Measurements from ENCODE around the gene SLX4IP.

Gene SLX4IP

DNA sequence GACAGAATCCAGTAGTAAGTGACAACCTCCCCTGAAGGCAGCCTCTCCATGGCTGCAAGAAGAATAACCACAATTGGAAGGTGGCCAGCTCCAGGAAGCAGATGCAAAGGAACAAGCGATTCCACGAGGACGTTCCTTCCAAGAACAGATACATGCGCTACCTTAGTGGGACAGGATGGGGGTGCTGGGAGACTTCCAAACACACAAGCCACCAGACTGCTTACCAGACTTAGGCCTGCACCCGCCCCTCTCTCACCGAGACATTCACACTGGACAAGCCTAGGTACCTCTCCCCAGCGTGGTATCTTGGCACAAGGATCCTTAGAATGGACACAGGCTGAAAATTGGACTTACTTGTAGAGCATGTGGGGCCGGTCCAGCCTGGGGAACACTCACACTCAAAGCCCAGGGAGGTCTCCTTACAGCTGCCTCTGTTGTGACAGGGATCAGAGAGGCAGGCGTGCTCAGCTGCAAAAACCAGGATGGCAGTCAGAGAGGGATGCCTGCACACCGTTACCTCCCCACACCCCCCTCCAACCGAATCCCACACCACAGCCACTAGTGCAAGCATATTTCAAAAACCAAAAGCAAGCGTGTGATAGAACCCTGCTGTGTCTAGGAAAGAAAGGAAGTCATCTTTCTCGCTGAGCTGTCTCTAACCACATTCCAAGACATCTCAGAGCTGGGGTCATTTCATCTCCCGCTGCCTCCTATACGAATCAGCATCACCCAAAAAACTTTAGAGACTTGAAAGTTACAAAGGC lies 216.3 kb downstream of the SLX4IP start:
- H2AFZ ChIP-seq (ENCODE audit: low read depth, low read length) = no peak overlapping the region
- peaks cover 35% of the 10 kb centered on the region for H3K27me3 ChIP-seq (ENCODE audit: low read depth, low read length)
- no peak overlapping the region for H3K4me3 ChIP-seq (ENCODE audit: low read length)
- H3K4me2 ChIP-seq (ENCODE audit: low read length) = no peak overlapping the region
- H3K36me3 ChIP-seq (replicated peaks; ENCODE audit: low read depth, low read length) = no peaks in the 10 kb centered on the region
- TF ChIP-seq CTCF (IDR thresholded peaks at IDR 0.05; ENCODE audit: low read depth, low read length) = peak; percentile 15; the same call in 1 of the 2 replicates
- TF ChIP-seq EZH2phosphoT487 (IDR thresholded peaks at IDR 0.05; ENCODE audit: low read depth) = no peak
- H3K4me1 ChIP-seq (ENCODE audit: low read length) = peaks cover 16% of the 10 kb centered on the region
- 0 out of 2 replicates have a peak, but pooled peaks cover 4% of the 10 kb centered on the region for H4K20me1 ChIP-seq (ENCODE audit: insufficient read depth, low read length)
- no peaks in the 10 kb centered on the region for H3K9me3 ChIP-seq (ENCODE audit: insufficient read depth, low read length)
- H3K9ac ChIP-seq (ENCODE audit: low read length) = no peak overlapping the region
- no peak overlapping the region for H3K27ac ChIP-seq (ENCODE audit: low read length)
- no peaks in the 10 kb centered on the region for H3K79me2 ChIP-seq (ENCODE audit: low read length)

DNA sequence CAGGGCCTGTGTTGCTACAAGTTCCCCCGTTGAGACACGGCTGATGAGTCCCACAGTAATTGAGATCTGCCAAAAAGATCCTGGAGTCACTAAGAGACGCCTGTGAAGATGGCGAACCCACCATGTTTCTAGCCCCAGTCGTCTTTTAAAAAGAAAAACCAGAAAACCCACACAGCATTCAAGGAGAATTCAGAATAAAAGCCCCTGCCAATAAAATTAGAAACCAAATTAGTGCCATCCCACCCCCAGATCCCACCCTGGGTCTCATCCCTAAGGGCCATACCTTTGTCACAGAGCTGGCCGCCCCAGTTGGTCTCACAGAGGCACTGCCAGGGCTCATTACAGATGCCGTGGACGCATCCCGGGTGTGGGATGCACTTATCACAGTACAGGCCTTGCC lies 217.1 kb downstream of the SLX4IP start:
- Histone ChIP-seq H4K20me1 (ENCODE audit: insufficient read depth, low read length) (0 out of 2 replicates have a peak, but pooled peaks cover 4% of the 10 kb centered on the region), H3K9ac (ENCODE audit: low read length) (no peak overlapping the region), H3K4me1 (ENCODE audit: low read length) (peaks cover 16% of the 10 kb centered on the region), H3K27ac (ENCODE audit: low read length) (no peak overlapping the region), H3K4me2 (ENCODE audit: low read length) (no peak overlapping the region), H3K4me3 (ENCODE audit: low read length) (no peak overlapping the region), H3K36me3 (replicated peaks; ENCODE audit: low read depth, low read length) (no peaks in the 10 kb centered on the region), H3K79me2 (ENCODE audit: low read length) (no peaks in the 10 kb centered on the region), H3K27me3 (ENCODE audit: low read depth, low read length) (peaks cover 35% of the 10 kb centered on the region), H2AFZ (ENCODE audit: low read depth, low read length) (no peak overlapping the region), H3K9me3 (ENCODE audit: insufficient read depth, low read length) (no peaks in the 10 kb centered on the region)
- TF ChIP-seq CTCF (IDR thresholded peaks at IDR 0.05; ENCODE audit: low read depth, low read length) = no peak
- no peak for TF ChIP-seq EZH2phosphoT487 (IDR thresholded peaks at IDR 0.05; ENCODE audit: low read depth)

- H3K4me1 ChIP-seq (ENCODE audit: low read length) = peaks cover 16% of the 10 kb centered on the region
- H2AFZ ChIP-seq (ENCODE audit: low read depth, low read length) = no peak overlapping the region
- no peak for TF ChIP-seq CTCF (IDR thresholded peaks at IDR 0.05; ENCODE audit: low read depth, low read length)
- no peak for TF ChIP-seq EZH2phosphoT487 (IDR thresholded peaks at IDR 0.05; ENCODE audit: low read depth)
- no peaks in the 10 kb centered on the region for H3K9me3 ChIP-seq (ENCODE audit: insufficient read depth, low read length)
- no peak overlapping the region for H3K4me2 ChIP-seq (ENCODE audit: low read length)
- H3K79me2 ChIP-seq (ENCODE audit: low read length) = no peaks in the 10 kb centered on the region
- H4K20me1 ChIP-seq (ENCODE audit: insufficient read depth, low read length) = 0 out of 2 replicates have a peak, but pooled peaks cover 4% of the 10 kb centered on the region
- H3K27ac ChIP-seq (ENCODE audit: low read length) = no peak overlapping the region
- no peak overlapping the region for H3K9ac ChIP-seq (ENCODE audit: low read length)
- no peak overlapping the region for H3K4me3 ChIP-seq (ENCODE audit: low read length)
- H3K36me3 ChIP-seq (replicated peaks; ENCODE audit: low read depth, low read length) = no peaks in the 10 kb centered on the region
- peaks cover 34% of the 10 kb centered on the region for H3K27me3 ChIP-seq (ENCODE audit: low read depth, low read length)
These were observed 217.7 kb downstream of the SLX4IP start for GRCh38 chr20:10652660-10653261.

DNA sequence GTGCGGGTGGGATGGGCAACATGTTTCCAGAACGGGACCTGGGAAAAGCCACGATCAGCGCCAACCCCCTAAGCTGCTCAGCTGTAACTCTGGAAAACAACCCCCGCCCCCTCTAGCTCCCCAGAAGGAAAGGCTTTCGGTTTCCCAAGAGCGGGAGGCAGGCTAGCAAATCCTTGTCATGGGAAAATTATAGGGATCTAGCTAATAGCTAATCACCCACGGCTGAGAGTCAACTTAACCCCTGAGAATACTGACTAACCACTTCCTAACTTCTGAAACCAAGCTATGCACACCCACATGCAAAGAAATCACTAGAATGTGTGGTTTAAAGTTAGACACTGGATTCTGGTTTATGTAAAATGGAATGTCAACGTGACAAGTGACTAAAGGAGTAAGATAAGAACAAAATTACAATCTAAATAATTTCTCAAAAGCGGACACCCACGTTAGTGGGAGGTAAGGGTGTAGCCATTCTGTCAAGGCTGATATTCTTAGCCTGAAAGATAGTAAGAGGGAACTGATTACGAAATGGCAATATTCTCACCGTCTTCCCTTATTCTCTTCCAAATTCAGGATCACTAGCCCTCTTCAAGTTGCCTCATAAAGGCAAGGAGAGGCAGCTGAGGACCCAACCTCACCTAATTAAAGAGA lies 218.6 kb downstream of the SLX4IP start:
- Histone ChIP-seq H3K9ac (ENCODE audit: low read length) (no peak overlapping the region), H4K20me1 (ENCODE audit: insufficient read depth, low read length) (0 out of 2 replicates have a peak, but pooled peaks cover 2% of the 10 kb centered on the region), H3K27me3 (ENCODE audit: low read depth, low read length) (peaks cover 35% of the 10 kb centered on the region), H3K4me2 (ENCODE audit: low read length) (no peak overlapping the region), H3K4me3 (ENCODE audit: low read length) (no peak overlapping the region), H3K4me1 (ENCODE audit: low read length) (peaks cover 13% of the 10 kb centered on the region), H3K79me2 (ENCODE audit: low read length) (no peaks in the 10 kb centered on the region), H3K27ac (ENCODE audit: low read length) (no peak overlapping the region), H3K9me3 (ENCODE audit: insufficient read depth, low read length) (no peaks in the 10 kb centered on the region), H3K36me3 (replicated peaks; ENCODE audit: low read depth, low read length) (no peaks in the 10 kb centered on the region), H2AFZ (ENCODE audit: low read depth, low read length) (no peak overlapping the region)
- TF ChIP-seq EZH2phosphoT487 (IDR thresholded peaks at IDR 0.05; ENCODE audit: low read depth) (no peak), CTCF (IDR thresholded peaks at IDR 0.05; ENCODE audit: low read depth, low read length) (no peak)
